LNCAP (cell line): Measurements from ENCODE around the gene KLHL5.

Source experiments
- TF ChIP-seq, protein P1 (sequence below): fragments of 450-650 bp; IDR thresholded peaks from 2 replicates; pipeline ENCODE4 v1.5.1; 2017; ENCODE audit warnings: mild to moderate bottlenecking

KLHL5 gene

DNA sequence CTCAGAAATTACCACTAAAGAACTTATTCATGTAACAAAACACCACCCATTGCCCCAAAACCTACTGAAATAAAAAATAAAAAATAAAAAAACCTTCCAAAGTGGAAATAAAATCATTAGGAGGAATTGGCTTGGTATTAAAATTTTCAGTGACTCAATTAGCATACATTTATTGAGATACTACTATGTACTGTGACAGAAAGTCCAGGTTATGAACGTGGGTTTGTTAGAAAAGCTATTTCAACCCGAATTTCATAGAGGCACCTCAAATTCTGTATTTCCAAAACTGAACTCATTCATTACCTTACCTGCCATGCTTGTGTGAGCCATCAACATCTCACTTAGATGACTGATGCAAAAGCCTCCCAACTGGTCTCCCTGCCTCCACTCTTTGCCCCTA, 16.8 kb downstream of the KLHL5 start:
- TF ChIP-seq, protein P1, sequence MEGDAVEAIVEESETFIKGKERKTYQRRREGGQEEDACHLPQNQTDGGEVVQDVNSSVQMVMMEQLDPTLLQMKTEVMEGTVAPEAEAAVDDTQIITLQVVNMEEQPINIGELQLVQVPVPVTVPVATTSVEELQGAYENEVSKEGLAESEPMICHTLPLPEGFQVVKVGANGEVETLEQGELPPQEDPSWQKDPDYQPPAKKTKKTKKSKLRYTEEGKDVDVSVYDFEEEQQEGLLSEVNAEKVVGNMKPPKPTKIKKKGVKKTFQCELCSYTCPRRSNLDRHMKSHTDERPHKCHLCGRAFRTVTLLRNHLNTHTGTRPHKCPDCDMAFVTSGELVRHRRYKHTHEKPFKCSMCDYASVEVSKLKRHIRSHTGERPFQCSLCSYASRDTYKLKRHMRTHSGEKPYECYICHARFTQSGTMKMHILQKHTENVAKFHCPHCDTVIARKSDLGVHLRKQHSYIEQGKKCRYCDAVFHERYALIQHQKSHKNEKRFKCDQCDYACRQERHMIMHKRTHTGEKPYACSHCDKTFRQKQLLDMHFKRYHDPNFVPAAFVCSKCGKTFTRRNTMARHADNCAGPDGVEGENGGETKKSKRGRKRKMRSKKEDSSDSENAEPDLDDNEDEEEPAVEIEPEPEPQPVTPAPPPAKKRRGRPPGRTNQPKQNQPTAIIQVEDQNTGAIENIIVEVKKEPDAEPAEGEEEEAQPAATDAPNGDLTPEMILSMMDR = no peak

GRCh38 chr4:39083164-39083563, 21.1 kb downstream of the KLHL5 start:
- TF ChIP-seq, protein P1 = no peak

GRCh38 chr4:39085891-39086290, 23.9 kb downstream of the KLHL5 start:
- TF ChIP-seq, protein P1 = no peak

DNA sequence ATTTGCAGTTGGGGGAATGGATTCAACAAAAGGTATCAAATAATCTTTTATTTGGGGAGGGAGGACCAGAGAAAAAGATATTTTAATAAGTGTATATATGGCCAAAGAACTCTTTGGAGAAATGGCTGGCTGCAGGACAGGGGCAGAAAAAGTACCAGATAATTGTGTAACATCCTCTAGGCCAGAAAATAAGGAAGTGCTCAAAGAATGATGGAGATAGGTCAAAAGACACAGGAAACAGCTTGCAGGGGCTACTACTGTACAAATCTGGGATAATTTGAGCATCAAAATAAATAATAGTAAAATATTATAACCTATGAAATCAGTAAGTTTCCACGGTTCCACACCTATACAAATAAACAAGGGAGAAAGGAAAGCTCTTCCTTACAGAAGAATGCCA, 34.8 kb downstream of the KLHL5 start:
- TF ChIP-seq, protein P1 = no peak

DNA sequence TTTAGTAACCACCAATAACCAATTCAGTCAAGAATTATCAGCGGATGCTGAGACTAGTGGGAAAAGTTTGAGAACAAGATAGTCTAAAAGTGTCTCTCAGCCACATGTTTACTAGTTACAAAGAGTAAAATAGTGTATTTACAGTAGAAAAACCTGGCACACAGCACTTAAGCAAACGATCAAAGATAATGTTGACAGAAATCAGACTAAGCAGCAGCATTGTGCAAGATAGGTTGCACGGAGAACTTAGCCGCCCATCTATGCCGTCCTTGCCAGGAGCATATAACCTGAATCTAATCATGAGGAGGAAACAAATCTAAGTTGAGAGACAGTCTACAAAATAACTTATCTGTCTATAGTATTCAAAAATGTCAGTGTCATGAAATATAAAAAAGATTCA, 35.3 kb downstream of the KLHL5 start:
- TF ChIP-seq, protein P1 = no peak

DNA sequence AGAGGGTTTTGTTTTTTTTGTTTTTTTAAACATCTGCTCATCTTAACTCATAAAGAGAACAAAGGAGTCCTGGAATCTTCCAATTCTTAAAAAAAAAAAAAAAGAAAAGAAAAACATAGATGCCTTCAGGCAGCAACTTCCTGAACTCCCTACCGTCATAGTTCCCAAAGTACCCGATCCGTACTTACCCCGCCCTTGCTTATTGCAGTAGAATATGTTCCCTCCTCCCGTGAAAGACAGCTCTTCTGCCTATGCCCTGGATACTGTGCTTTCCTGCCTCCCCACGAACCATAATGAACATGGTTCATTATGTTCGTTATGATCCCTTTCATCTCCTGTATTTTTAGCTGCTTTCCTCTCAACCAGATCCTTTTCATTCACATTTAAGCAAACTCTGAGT, 40.3 kb downstream of the KLHL5 start:
- TF ChIP-seq, protein P1 = no peak

DNA sequence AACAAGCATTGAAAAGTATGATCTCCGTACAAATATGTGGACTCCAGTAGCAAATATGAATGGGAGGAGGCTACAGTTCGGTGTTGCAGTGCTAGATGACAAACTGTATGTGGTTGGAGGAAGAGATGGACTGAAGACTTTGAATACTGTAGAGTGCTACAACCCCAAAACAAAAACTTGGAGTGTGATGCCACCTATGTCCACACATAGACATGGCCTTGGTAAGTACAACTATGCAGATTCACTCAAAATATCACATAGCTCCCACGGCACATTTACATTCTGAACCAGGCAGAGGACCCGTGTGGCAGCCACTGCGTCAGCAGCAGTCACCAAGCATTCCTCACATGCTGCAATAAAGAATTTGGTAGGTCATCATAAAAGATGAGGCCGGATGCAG, 41.3 kb downstream of the KLHL5 start:
- TF ChIP-seq, protein P1 = no peak

DNA sequence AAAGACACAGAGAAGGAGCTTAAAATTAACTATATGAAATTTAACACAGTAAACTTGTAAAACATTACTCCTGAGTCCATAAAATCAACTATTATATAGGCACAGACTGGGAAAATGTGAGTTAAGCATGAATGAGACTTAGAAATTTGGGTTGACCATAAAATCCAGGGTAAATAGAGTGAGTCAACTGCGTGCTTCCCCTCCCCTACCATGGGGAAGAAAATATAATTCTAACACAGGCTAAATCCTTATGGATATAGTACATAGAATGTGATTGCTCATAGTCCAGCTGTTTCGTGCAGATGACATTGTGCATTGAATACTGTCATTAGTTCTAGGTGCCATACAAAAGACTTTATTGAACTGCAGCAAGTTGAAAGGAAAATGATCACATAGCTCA, 42.2 kb downstream of the KLHL5 start:
- TF ChIP-seq, protein P1 = no peak
